Bronchial epithelial cell (primary cell): ENCODE measurements around the gene RBBP8. TPM values are rescaled to one million over a fixed set of nuclear protein-coding genes. Genes with fewer than 3 reads are reported as not detected.

Experiments
- DNase-seq: peaks from one replicate; pipeline ENCODE4 v3.0.0-alpha.2; 2010; ENCODE audit warnings: low read depth
- FAIRE-seq: peaks from 2 replicates; lab custom pipeline; 2011; peaks lifted over from hg19 to GRCh38; lab: Jason Lieb, UNC
- H3K27me3 ChIP-seq: 2 replicates; pipeline ENCODE4 v1.5.1; 2011; ENCODE audit warnings: low read length; ENCODE audit not compliant: control insufficient read depth, insufficient read depth
- H3K36me3 ChIP-seq: 2 replicates; pipeline ENCODE4 v1.5.1; 2011; ENCODE audit warnings: low read length; ENCODE audit not compliant: control insufficient read depth, insufficient read depth
- H3K4me3 ChIP-seq: 2 replicates; pipeline ENCODE4 v1.5.1; 2011; ENCODE audit warnings: mild to moderate bottlenecking, low read depth, low read length, control low read depth
- CTCF ChIP-seq: IDR thresholded peaks from 2 replicates; pipeline ENCODE4 v1.5.1; 2011; ENCODE audit warnings: mild to moderate bottlenecking, moderate library complexity, low read length, control low read depth, inconsistent platforms; ENCODE audit not compliant: insufficient read depth, severe bottlenecking
- total RNA-seq: library from RNA; depleted of rRNA; stranded (reverse); fragments of >200 nt; gene quantifications from 2 replicates; pipeline ENCODE4 v1.2.1, GENCODE V29; 2014

RBBP8 gene
- total RNA-seq, 1 donor from 2014 or later: 72.9 TPM

- Histone ChIP-seq H3K4me3 (no peak overlapping the region), H3K36me3 (peaks cover 7% of the 10 kb centered on the region), H3K27me3 (no peaks in the 10 kb centered on the region)
- DNase-seq (no peak), FAIRE-seq (no peak)
- TF ChIP-seq CTCF: no peak
These were observed 1.7 kb downstream of the RBBP8 start for GRCh38 chr18:22934789-22935188.

GRCh38 chr18:22935431-22935830 lies 2.3 kb downstream of the RBBP8 start:
- Histone ChIP-seq H3K27me3 (no peaks in the 10 kb centered on the region), H3K4me3 (no peak overlapping the region), H3K36me3 (peaks cover 7% of the 10 kb centered on the region)
- FAIRE-seq: no peak
- DNase-seq: no peak
- no peak for TF ChIP-seq CTCF

GRCh38 chr18:22936515-22936914 lies 3.4 kb downstream of the RBBP8 start:
- TF ChIP-seq CTCF: no peak
- Histone ChIP-seq H3K27me3 (no peaks in the 10 kb centered on the region), H3K4me3 (no peak overlapping the region), H3K36me3 (peaks cover 4% of the 10 kb centered on the region)
- FAIRE-seq (no peak), DNase-seq (no peak)

DNA sequence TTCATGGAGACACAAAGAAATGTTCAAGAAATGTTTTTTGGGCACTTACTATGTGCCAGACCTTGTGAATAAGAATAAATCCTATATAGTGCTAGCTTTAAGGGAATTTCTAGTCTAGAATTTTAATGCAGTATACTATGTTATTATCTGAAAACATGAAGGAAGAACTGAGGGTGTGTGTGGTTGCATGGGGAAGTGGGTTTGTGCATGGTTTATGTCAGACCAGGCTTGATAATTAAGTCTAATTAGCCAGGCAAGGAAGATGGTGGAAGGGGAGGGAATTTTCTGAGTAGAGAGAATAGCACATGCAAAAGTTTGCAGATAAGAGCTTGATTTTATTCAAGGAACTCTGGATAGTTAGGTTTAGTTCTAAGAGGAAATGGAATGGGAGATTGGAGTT lies 6.5 kb downstream of the RBBP8 start:
- FAIRE-seq (no peak), DNase-seq (no peak)
- Histone ChIP-seq H3K36me3 (peaks cover 3% of the 10 kb centered on the region), H3K27me3 (no peaks in the 10 kb centered on the region), H3K4me3 (no peak overlapping the region)
- no peak for TF ChIP-seq CTCF

DNA sequence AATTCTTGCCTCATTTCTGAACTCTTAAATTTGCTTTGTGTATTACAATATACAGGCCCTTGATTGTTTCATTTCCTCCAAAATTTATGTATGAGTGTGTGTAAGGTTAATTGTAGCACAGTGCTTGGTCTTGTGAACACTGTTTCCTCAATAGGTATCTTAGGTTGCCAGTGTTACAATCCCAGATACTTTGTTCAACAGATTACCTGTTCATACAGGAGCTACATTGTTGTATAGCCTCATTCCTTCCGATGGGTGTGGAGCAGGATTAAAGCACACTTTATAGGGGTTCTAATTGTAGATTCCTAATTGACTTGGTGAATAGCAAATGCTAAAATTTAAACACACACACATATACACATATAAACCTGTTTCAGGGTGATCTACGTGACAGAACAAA lies 10.7 kb downstream of the RBBP8 start:
- no peak for TF ChIP-seq CTCF
- Histone ChIP-seq H3K27me3 (no peaks in the 10 kb centered on the region), H3K4me3 (no peak overlapping the region), H3K36me3 (peaks cover 2% of the 10 kb centered on the region)
- DNase-seq (no peak), FAIRE-seq (no peak)

- FAIRE-seq (no peak), DNase-seq (no peak)
- TF ChIP-seq CTCF: no peak
These were observed 13.1 kb downstream of the RBBP8 start for GRCh38 chr18:22946217-22946616.

More at GRCh38 chr18:22946217-22946616, 13.1 kb downstream of the RBBP8 start:
- H3K27me3 ChIP-seq: no peaks in the 10 kb centered on the region
- H3K4me3 ChIP-seq: no peak overlapping the region
- H3K36me3 ChIP-seq: peaks cover 10% of the 10 kb centered on the region
